Measurements from ENCODE around the gene XRCC2. TPM values are rescaled to one million over a fixed set of nuclear protein-coding genes. Genes with fewer than 3 reads are reported as not detected.

XRCC2 gene
- total RNA-seq, 3 donors from 2014 or later (not counting 1 experiment from before 2014, with no cell fraction given) = 1.0 to 1.3 (median 1.2) TPM

DNA sequence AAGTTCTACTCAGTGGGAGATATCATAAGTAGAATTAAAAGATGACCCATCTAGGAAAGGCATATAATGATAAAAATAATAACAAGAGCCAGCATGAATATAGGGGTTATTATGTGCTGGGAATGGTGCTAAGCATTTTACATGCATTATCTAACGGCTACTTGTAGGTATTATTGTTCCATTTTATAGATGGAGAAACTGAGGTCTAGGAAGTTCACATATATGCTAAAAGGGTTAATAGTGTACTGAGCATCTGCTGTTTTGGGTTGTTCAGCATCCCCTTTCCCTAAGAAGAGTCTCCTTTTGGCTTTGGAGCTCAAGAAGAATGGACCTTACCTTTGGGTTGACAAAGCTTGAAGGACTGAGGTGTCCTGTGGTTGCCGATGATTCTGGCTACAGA is 68.9 kb downstream of the XRCC2 start:
- H3K4me1 ChIP-seq (ENCODE audit: control insufficient read depth, insufficient read depth, low read length) = no peaks in the 10 kb centered on the region
- ATAC-seq (no peak), DNase-seq (no peak)
- intact Hi-C loops (cut with micrococcal nuclease) = no loop called here
- no peak overlapping the region for H3K4me3 Mint-ChIP-seq
- no peaks in the 10 kb centered on the region for H3K27me3 Mint-ChIP-seq (ENCODE audit: low read depth in 2 of 2)
- H3K36me3 Mint-ChIP-seq = no peaks in the 10 kb centered on the region
- WGBS (ENCODE audit: insufficient coverage) = 47% methylated on average over 2 of the region's 2 CpGs
- TF ChIP-seq, protein P1, sequence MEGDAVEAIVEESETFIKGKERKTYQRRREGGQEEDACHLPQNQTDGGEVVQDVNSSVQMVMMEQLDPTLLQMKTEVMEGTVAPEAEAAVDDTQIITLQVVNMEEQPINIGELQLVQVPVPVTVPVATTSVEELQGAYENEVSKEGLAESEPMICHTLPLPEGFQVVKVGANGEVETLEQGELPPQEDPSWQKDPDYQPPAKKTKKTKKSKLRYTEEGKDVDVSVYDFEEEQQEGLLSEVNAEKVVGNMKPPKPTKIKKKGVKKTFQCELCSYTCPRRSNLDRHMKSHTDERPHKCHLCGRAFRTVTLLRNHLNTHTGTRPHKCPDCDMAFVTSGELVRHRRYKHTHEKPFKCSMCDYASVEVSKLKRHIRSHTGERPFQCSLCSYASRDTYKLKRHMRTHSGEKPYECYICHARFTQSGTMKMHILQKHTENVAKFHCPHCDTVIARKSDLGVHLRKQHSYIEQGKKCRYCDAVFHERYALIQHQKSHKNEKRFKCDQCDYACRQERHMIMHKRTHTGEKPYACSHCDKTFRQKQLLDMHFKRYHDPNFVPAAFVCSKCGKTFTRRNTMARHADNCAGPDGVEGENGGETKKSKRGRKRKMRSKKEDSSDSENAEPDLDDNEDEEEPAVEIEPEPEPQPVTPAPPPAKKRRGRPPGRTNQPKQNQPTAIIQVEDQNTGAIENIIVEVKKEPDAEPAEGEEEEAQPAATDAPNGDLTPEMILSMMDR (IDR thresholded peaks at IDR 0.05) = no peak
- no peak overlapping the region for H3K4me3 ChIP-seq (ENCODE audit: low read length)
- H3K36me3 ChIP-seq (ENCODE audit: control insufficient read depth, insufficient read depth, low read length) = no peaks in the 10 kb centered on the region
- no peak overlapping the region for H3K27ac Mint-ChIP-seq
- H3K9me3 ChIP-seq (ENCODE audit: control insufficient read depth, insufficient read depth, low read length) = no peaks in the 10 kb centered on the region
- no peaks in the 10 kb centered on the region for H3K9me3 Mint-ChIP-seq
- H3K27me3 ChIP-seq (ENCODE audit: control insufficient read depth, insufficient read depth, low read length) = no peaks in the 10 kb centered on the region
- no peaks in the 10 kb centered on the region for H3K4me1 Mint-ChIP-seq
- H3K27ac ChIP-seq (ENCODE audit: low read length) = no peak overlapping the region

DNA sequence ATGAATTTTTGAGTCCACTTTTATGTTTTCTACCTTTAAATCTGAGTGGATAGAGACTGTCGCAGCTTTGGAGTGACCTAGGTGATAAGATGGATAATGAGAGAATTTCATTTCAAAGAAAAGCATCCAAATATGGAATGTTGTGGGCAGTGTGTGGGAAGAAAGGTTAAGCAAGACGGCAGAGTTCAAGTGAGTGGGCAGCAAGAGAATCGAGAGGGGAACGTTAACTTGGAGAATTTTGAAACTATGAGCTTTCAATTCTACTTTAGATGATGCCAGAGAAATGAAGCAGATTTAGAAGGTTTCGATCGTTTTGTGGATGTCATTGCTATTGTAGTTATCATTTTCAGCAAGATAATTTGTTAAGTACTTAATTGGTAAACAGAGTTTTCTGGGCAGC is 73.0 kb downstream of the XRCC2 start:
- H3K4me1 ChIP-seq (ENCODE audit: control insufficient read depth, insufficient read depth, low read length) = no peaks in the 10 kb centered on the region
- 89% methylated on average over 6 of the region's 6 CpGs for WGBS (ENCODE audit: insufficient coverage)
- TF ChIP-seq, protein P1 (IDR thresholded peaks at IDR 0.05) = no peak
- H3K9me3 ChIP-seq (ENCODE audit: control insufficient read depth, insufficient read depth, low read length) = no peaks in the 10 kb centered on the region
- intact Hi-C loops (cut with micrococcal nuclease) = no loop called here
- Mint-ChIP-seq H3K4me3 (no peak overlapping the region), H3K27ac (no peak overlapping the region), H3K27me3 (ENCODE audit: low read depth in 2 of 2) (peaks cover 0 to 2% of the 10 kb centered on the region in 2 donors), H3K9me3 (no peaks in the 10 kb centered on the region), H3K36me3 (no peaks in the 10 kb centered on the region), H3K4me1 (no peaks in the 10 kb centered on the region)
- no peak overlapping the region for H3K27ac ChIP-seq (ENCODE audit: low read length)
- ATAC-seq (no peak), DNase-seq (no peak)
- H3K36me3 ChIP-seq (ENCODE audit: control insufficient read depth, insufficient read depth, low read length) = no peaks in the 10 kb centered on the region
- H3K27me3 ChIP-seq (ENCODE audit: control insufficient read depth, insufficient read depth, low read length) = no peaks in the 10 kb centered on the region
- H3K4me3 ChIP-seq (ENCODE audit: low read length) = no peak overlapping the region

DNA sequence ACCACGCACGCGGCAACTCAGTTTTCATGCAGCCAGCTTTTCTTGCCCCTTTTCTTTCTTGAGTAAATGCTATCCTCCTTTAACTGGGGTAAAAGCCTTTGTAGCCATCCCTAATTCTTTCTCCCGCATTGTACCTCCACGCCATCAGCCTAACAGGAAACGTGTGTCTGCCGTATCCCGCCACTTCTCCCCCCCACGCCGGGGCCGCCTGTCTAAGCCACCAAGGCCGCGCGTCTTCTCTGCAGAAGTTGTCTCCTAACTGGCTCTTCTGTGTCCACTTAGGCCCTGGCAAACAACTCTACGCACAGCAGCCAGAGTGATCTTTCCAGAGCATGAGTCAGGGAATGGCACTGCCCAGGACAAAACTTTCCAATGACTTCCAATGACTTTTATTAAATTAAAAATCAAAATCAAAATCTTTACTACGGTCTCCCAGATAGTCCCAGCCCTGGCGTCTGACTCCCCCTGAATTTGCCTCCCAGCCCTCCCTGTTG is 74.6 kb downstream of the XRCC2 start:
- no peaks in the 10 kb centered on the region for H3K9me3 ChIP-seq (ENCODE audit: control insufficient read depth, insufficient read depth, low read length)
- no peak overlapping the region for H3K27ac ChIP-seq (ENCODE audit: low read length)
- no peak overlapping the region for H3K4me3 ChIP-seq (ENCODE audit: low read length)
- intact Hi-C loops (cut with micrococcal nuclease) = no loop called here
- no peak overlapping the region for H3K4me3 Mint-ChIP-seq
- H3K9me3 Mint-ChIP-seq = no peaks in the 10 kb centered on the region
- H3K36me3 Mint-ChIP-seq = no peaks in the 10 kb centered on the region
- no peak for DNase-seq
- 93% methylated on average over 17 of the region's 17 CpGs for WGBS (ENCODE audit: insufficient coverage)
- no peaks in the 10 kb centered on the region for H3K4me1 Mint-ChIP-seq
- peaks cover 0 to 2% of the 10 kb centered on the region in 2 donors for H3K27me3 Mint-ChIP-seq (ENCODE audit: low read depth in 2 of 2)
- H3K27me3 ChIP-seq (ENCODE audit: control insufficient read depth, insufficient read depth, low read length) = no peaks in the 10 kb centered on the region
- no peaks in the 10 kb centered on the region for H3K36me3 ChIP-seq (ENCODE audit: control insufficient read depth, insufficient read depth, low read length)
- TF ChIP-seq, protein P1 (IDR thresholded peaks at IDR 0.05) = no peak
- no peak for ATAC-seq
- H3K4me1 ChIP-seq (ENCODE audit: control insufficient read depth, insufficient read depth, low read length) = no peaks in the 10 kb centered on the region
- no peak overlapping the region for H3K27ac Mint-ChIP-seq

DNA sequence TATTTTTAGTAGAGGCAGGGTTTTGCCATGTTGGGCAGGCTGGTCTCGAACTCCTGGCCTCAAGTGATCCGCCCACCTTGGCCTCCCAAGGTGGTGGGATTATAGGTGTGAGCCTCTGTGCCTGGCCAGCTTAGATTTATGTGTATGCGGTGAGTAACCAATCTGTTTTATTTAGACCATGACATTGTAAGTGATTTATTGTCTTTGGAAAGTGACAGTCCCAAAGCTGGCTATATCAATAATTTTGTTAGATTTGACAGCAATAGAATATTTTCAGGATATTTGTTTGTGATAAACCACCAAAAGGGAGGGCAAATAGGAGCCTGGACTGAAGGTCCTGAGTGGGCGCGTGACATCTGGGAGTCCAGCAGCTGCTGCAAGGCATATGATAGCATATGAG is 75.7 kb downstream of the XRCC2 start:
- 86% methylated on average over 5 of the region's 5 CpGs for WGBS (ENCODE audit: insufficient coverage)
- DNase-seq (no peak), ATAC-seq (no peak)
- Mint-ChIP-seq H3K4me3 (no peak overlapping the region), H3K4me1 (no peaks in the 10 kb centered on the region), H3K36me3 (no peaks in the 10 kb centered on the region), H3K27me3 (ENCODE audit: low read depth in 2 of 2) (peaks cover 0 to 2% of the 10 kb centered on the region in 2 donors), H3K9me3 (no peaks in the 10 kb centered on the region), H3K27ac (no peak overlapping the region)
- TF ChIP-seq, protein P1 (IDR thresholded peaks at IDR 0.05) = no peak
- no peaks in the 10 kb centered on the region for H3K36me3 ChIP-seq (ENCODE audit: control insufficient read depth, insufficient read depth, low read length)
- no peaks in the 10 kb centered on the region for H3K27me3 ChIP-seq (ENCODE audit: control insufficient read depth, insufficient read depth, low read length)
- intact Hi-C loops (cut with micrococcal nuclease) = no loop called here
- H3K27ac ChIP-seq (ENCODE audit: low read length) = no peak overlapping the region
- no peaks in the 10 kb centered on the region for H3K4me1 ChIP-seq (ENCODE audit: control insufficient read depth, insufficient read depth, low read length)
- no peak overlapping the region for H3K4me3 ChIP-seq (ENCODE audit: low read length)
- H3K9me3 ChIP-seq (ENCODE audit: control insufficient read depth, insufficient read depth, low read length) = no peaks in the 10 kb centered on the region

Measured in natural killer cell (primary cell).